HG03558 (cell line): ENCODE data around the gene FAM236C.
"Not testable (repeated sequence)": the region's sequence is repeated elsewhere in the genome, so short reads cannot be mapped to it uniquely, and the experiment has no call there.

ENCODE experiments used
- ATAC-seq: cut with Tn5 transposase; IDR thresholded peaks from one replicate; pipeline ENCODE4 v1.9.1; 2021; ENCODE audit warnings: moderate number of reproducible peaks; ENCODE audit not compliant: unreplicated experiment; ENCODE audit errors: extremely low read depth

Gene FAM236C

GRCh38 chrX:72912315-72912714 is at the start of gene FAM236C:
FAM236C (plus strand) TSS chrX:72912615; CDS start chrX:72912715, 100 bp downstream.
- ATAC-seq = not testable (repeated sequence)

DNA sequence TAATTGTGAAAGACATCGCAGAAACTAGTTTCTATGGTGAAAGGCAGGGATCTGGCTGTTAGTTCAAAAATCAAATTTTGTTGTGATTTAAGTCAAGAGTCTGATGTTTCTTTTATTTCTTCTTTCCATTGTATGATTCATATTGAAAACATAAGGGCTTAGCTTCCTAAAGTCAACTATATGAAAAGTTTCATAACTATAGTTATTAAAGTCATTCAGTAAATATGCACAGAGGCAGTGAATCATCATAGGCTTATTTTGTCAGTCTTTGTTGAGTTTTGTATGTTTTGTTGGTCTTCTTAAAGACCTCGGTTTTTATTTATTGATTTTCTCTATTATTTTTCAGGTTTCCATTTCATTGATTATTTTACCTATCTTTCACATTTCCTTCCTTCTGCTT is 29.5 kb upstream of the FAM236C start:
- not testable (repeated sequence) for ATAC-seq

GRCh38 chrX:72889740-72890139 is 22.7 kb upstream of the FAM236C start:
- ATAC-seq = not testable (repeated sequence)

DNA sequence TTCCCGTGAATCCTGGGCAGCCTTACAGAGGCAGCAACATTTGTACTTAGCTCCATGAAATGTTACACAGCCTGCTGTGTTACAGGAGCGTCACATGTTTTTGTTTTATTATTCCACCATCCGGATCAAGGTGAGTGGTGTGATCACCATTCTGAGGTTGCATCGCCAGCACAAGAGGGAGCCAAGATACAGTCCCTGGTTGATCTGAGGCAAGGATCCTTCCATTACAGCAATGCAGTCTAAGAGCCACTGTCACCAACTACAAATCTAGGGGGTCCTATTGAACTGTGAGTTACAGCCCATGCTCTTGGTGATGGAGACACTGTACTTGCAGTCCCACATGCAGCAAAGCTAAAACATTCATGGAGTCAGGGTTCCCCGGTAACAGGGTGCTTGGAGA is 3.7 kb downstream of the FAM236C start:
- not testable (repeated sequence) for ATAC-seq

DNA sequence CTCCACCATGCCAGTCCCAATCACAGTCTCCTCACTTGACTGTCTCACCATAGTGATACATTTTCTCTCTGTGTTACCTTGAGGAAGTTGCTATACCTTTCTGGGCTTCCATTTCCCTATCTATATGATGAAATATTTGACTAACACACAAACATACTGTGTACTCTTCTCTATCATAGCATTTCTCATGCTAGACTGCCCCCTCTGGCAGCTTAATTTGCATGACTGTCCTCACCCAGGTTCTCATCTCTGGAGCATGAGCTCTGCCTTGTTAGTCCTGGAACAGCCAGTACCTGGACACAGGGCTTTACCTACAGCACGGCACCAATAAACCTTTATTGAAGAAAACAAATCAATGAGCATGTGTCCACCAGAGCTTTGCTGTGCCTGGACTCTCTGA is 19.9 kb downstream of the FAM236C start:
- ATAC-seq = not testable (repeated sequence)

DNA sequence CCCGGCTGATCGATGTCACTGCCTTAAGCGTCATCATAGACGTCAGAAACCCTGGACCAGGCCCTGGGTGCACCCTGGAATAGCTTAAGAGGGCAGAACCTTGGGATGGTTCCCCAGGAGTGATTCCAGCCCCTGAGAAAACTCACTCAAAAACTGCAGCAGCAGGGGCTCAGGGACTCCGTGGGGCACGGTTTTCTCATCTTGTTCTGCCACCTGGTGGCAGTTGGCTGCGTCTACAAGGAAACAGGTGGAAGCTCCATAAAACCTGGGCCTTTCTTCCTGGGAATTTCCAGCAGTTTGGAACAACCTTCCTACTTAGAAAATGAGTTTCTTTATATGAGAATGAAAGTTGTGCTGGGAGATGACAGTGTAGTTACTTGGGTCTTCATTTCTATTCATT is 24.0 kb downstream of the FAM236C start:
- not testable (repeated sequence) for ATAC-seq

DNA sequence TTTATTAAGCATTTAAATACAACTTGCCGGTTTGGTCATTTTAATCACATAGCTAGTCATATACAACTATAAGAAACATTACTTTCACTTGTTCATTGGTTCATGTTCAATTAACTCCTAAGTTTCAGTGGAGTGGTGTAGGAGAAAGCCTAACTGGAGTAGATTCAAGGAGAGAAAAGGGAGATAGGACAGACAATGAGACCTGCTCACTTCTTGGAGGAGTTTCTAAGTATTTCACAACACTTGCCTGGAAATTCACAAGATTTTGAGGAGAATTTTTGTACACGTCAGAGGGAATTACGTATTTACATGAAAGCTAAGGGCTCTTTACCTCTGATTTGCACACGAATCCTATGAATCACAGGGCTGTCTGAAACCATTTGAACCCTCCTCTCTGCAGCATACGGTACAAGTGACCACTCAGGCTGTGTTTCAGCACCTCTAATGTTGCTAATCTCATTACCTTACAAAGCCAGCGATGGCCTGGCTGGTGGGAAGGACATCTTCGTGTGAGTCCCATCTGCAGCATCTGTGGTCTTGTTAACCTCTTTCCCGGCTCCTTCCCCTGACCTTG is 24.6 kb downstream of the FAM236C start:
- not testable (repeated sequence) for ATAC-seq

DNA sequence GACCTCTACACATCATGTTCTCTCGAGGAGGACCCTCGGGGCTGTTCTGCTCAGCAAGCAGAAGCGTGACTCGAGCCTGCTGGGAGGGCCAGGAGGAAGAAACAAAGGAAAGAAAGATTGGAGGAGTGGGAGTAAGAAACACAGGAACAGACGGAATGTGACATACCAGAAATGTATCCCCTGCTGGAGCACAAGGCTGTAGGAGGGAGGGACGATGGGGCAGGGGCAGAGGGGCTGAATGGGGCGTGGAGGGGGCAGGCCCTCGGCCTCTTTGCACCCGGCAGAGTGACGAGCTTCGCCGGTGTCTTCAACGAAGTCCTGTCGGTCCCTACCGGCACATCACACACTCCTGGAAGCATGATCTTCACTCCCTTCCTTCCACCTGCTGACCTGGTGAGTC is 25.5 kb downstream of the FAM236C start, which contains the start of gene FAM236A:
Gene FAM236A (plus strand): TSS at position 301 of the 400 bp plus-strand sequence. CDS start 57 bp downstream, at position 358.
- not testable (repeated sequence) for ATAC-seq

DNA sequence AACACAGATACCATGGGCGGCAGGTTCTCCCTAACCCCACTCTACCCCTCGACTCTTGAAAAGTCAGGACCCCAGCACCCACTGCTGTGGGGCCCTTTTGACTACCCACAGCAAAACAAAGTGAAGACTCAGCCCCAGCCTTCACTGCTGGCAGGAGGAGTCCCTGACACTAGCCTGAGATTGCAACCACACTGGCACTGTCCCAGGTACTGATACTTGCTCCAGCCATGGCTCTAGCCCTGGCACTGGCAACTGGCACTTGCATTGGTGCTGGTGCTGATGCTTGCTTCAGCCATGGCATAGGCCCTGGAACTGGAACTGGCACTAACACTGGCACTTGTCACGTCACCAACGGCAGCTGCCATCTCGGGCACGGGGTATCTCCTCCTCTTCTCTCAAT is 29.9 kb downstream of the FAM236C start:
- ATAC-seq = not testable (repeated sequence)

- ATAC-seq = not testable (repeated sequence)
Measured at GRCh38 chrX:72943035-72943818, 30.8 kb downstream of the FAM236C start.

DNA sequence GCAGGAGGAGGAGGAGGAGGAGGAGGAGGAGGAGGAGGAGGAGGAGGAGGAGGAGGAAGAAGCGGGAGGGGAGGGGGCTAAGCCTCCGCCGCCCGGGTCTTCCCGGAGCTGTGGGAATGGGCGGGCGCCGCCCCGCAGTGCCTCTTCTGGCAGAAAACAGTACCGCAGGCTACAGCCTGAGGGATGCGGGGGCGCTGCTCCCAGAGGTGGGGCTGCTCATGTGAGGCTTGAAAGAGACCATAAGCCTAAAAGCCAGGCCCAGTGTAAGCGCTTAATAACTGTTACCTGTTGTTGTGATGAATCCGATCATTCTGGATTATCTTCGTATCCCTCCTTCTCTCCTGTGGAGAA is 31.4 kb downstream of the FAM236C start, which contains the start of gene DMRTC1:
Gene DMRTC1 (minus strand): TSS at position 19 of the 351 bp plus-strand sequence. CDS start 68,143 bp downstream, outside the sequence.
- peak; percentile 78 for ATAC-seq

DNA sequence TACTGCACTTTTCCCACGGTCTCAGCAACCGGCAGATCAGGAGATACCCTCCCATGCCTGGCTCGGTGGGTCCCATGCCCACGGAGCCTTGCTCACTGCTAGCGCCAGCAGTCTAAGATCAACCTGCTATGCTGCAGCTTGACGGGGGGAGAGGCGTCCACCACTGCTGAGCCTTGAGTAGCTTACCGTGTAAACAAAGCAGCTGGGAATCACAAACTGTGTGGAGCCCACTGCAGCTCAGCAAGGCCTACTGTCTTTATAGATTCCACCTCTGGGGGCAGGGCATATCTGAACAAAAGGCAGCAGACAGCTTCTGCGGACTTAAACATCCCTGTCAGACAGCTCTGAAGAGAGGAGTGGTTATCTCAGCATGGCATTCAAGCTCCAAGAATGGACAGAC is 47.6 kb downstream of the FAM236C start:
- not testable (repeated sequence) for ATAC-seq
